Fibroblast of lung (primary cell): ENCODE data around the gene POLA1. TPM values are rescaled to one million over a fixed set of nuclear protein-coding genes. Genes with fewer than 3 reads are reported as not detected.
A peak's percentile ranks its signal among the peaks of the same experiment; 100 is the strongest.

Experiments used
- DNase-seq, 2 donors: peaks; one replicate each; pipeline versions ENCODE4 v3.0.0 to v3.0.0-alpha.2; 2010; ENCODE audit warnings: low read depth in 2 of 2
- H2AFZ ChIP-seq: 2 replicates; pipeline ENCODE4 v1.5.1; 2012; ENCODE audit warnings: low read length, control low read depth, inconsistent platforms
- H3K27ac ChIP-seq: 2 replicates; pipeline ENCODE4 v1.5.1; 2011; ENCODE audit warnings: low read length, control low read depth; ENCODE audit not compliant: insufficient read depth
- H3K27me3 ChIP-seq: 2 replicates; pipeline ENCODE4 v1.5.1; 2011; ENCODE audit warnings: mild to moderate bottlenecking, low read length; ENCODE audit not compliant: control insufficient read depth, insufficient read depth
- H3K36me3 ChIP-seq: 2 replicates; pipeline ENCODE4 v1.5.1; 2011; ENCODE audit warnings: low read length; ENCODE audit not compliant: control insufficient read depth, insufficient read depth
- H3K4me1 ChIP-seq: 2 replicates; pipeline ENCODE4 v1.5.1; 2011; ENCODE audit warnings: low read length; ENCODE audit not compliant: control insufficient read depth, insufficient read depth; ENCODE audit errors: extremely low read depth
- H3K4me2 ChIP-seq: 2 replicates; pipeline ENCODE4 v1.5.1; 2011; ENCODE audit warnings: low read length, control low read depth; ENCODE audit not compliant: insufficient read depth; ENCODE audit errors: extremely low read depth
- H3K4me3 ChIP-seq, 4 experiments: fragments of 200-600 bp in 1 of 4; sonication (generic) in 1 of 4; replicated peaks in 1 of 4; 2 replicates each; pipeline ENCODE4 v1.5.1; 2011 to 2016; ENCODE audit warnings: low read length in 4 of 4, low read depth in 3 of 4, mild to moderate bottlenecking in 3 of 4, control low read depth in 2 of 4, inconsistent platforms in 1 of 4, mixed read lengths in 1 of 4; ENCODE audit not compliant: insufficient read depth in 1 of 4; ENCODE audit errors: control extremely low read depth in 1 of 4
- H3K79me2 ChIP-seq: 2 replicates; pipeline ENCODE4 v1.5.1; 2012; ENCODE audit warnings: mild to moderate bottlenecking, low read length, inconsistent platforms; ENCODE audit not compliant: control insufficient read depth, insufficient read depth
- H3K9ac ChIP-seq: 2 replicates; pipeline ENCODE4 v1.5.1; 2011; ENCODE audit warnings: mild to moderate bottlenecking, low read length, control low read depth; ENCODE audit not compliant: insufficient read depth
- H3K9me3 ChIP-seq: 2 replicates; pipeline ENCODE4 v1.5.1; 2012; ENCODE audit warnings: low read depth, low read length; ENCODE audit not compliant: control insufficient read depth, insufficient read depth
- H4K20me1 ChIP-seq: 2 replicates; pipeline ENCODE4 v1.5.1; 2011; ENCODE audit warnings: low read length; ENCODE audit not compliant: control insufficient read depth, insufficient read depth; ENCODE audit errors: extremely low read depth
- EZH2 ChIP-seq: IDR thresholded peaks from 2 replicates; pipeline ENCODE4 v1.5.1; 2012; ENCODE audit warnings: low read length, control low read depth, mild to moderate bottlenecking; ENCODE audit errors: missing control alignments
- polyA plus RNA-seq, 2 donors: library from polyadenylated mRNA; depleted of rRNA in 1 of 2; stranded (reverse) in 1 of 2; unstranded in 1 of 2; fragments of >200 nt; gene quantifications; 2 replicates each; pipeline ENCODE4 v1.2.1, GENCODE V29; 2011 to 2012; ENCODE audit warnings: missing spikeins in 1 of 2
- total RNA-seq: library from RNA; depleted of rRNA; stranded (reverse); fragments of >200 nt; gene quantifications from 2 replicates; pipeline ENCODE4 v1.2.1, GENCODE V29; 2014
- TF ChIP-seq, protein P1 (sequence below), 2 donors: IDR thresholded peaks in 1 of 2; conservative IDR thresholded peaks in 1 of 2; 1 replicate in 1 of 2; 2 replicates in 1 of 2; pipeline ENCODE4 v1.5.1; 2011 to 2012; ENCODE audit warnings: low read length in 2 of 2, control low read depth in 1 of 2, inconsistent platforms in 1 of 2, low read depth in 1 of 2, mild to moderate bottlenecking in 1 of 2

Gene POLA1
- total and polyA plus RNA-seq, 2 donors (not counting 1 experiment from before 2014, with no cell fraction given), result 1.7 to 9.2 TPM

DNA sequence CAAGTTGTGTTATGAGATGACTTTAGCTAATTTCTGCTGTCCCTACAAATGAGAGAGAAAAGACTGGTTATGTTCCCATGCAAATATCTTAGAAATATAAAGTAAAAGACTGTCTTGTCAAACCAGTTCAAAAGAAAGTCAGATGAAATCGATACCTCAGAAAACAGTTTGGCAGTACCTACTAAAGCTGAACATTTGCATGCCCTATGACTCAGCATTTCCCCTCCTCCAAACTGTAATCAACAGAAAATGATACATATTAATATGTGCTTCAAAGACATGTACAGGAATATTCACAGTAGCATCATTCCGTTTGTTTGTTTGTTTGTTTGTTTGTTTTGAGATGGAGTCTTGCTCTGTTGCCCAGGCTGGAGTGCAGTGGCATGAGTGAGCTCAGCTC, 231.7 kb downstream of the POLA1 start:
- no peak overlapping the region for H3K27ac ChIP-seq
- H3K9ac ChIP-seq, result no peak overlapping the region
- no peak overlapping the region for H3K4me3 ChIP-seq
- H3K4me2 ChIP-seq, result no peak overlapping the region
- H2AFZ ChIP-seq, result no peak overlapping the region
- TF ChIP-seq, protein P1, sequence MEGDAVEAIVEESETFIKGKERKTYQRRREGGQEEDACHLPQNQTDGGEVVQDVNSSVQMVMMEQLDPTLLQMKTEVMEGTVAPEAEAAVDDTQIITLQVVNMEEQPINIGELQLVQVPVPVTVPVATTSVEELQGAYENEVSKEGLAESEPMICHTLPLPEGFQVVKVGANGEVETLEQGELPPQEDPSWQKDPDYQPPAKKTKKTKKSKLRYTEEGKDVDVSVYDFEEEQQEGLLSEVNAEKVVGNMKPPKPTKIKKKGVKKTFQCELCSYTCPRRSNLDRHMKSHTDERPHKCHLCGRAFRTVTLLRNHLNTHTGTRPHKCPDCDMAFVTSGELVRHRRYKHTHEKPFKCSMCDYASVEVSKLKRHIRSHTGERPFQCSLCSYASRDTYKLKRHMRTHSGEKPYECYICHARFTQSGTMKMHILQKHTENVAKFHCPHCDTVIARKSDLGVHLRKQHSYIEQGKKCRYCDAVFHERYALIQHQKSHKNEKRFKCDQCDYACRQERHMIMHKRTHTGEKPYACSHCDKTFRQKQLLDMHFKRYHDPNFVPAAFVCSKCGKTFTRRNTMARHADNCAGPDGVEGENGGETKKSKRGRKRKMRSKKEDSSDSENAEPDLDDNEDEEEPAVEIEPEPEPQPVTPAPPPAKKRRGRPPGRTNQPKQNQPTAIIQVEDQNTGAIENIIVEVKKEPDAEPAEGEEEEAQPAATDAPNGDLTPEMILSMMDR (conservative IDR thresholded peaks at IDR 0.05 in 1 of 2, IDR thresholded peaks at IDR 0.05 in 1 of 2; ENCODE audit: low read depth in 1 of 2, low read length in 2 of 2), result no peak
- no peak for TF ChIP-seq EZH2
- H3K79me2 ChIP-seq, result no peaks in the 10 kb centered on the region
- no peaks in the 10 kb centered on the region for H3K36me3 ChIP-seq
- no peaks in the 10 kb centered on the region for H3K9me3 ChIP-seq
- no peaks in the 10 kb centered on the region for H3K27me3 ChIP-seq
- H4K20me1 ChIP-seq, result no peaks in the 10 kb centered on the region
- H3K4me1 ChIP-seq, result no peaks in the 10 kb centered on the region
- DNase-seq, result peak in 1 of 2 donors; percentile 34

DNA sequence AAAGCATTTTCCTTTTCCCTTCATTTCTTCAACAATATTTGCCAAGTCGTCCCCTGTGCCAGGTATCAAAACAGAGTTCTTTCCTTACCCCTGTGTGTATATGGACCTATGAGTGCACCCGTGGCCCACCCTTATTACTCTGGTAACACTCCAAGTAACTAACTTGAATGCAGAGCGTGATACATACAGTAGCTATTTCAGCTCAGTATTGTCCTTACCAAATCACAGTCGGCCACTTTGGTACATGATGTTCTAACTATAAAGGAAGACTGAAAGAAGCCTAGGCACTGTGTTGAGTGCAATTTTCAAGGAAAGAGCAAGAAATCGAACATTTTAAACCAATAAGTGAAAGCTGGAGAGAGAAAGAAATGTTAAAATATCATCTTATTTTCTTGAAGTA, 233.7 kb downstream of the POLA1 start:
- H3K36me3 ChIP-seq, result no peaks in the 10 kb centered on the region
- H3K27me3 ChIP-seq, result no peaks in the 10 kb centered on the region
- H3K4me2 ChIP-seq, result no peak overlapping the region
- TF ChIP-seq EZH2, result no peak
- TF ChIP-seq, protein P1 (conservative IDR thresholded peaks at IDR 0.05 in 1 of 2, IDR thresholded peaks at IDR 0.05 in 1 of 2; ENCODE audit: low read depth in 1 of 2, low read length in 2 of 2), result no peak
- DNase-seq, result no peak
- no peak overlapping the region for H3K9ac ChIP-seq
- no peaks in the 10 kb centered on the region for H4K20me1 ChIP-seq
- H2AFZ ChIP-seq, result no peak overlapping the region
- H3K9me3 ChIP-seq, result no peaks in the 10 kb centered on the region
- H3K79me2 ChIP-seq, result no peaks in the 10 kb centered on the region
- H3K4me3 ChIP-seq, result no peak overlapping the region
- H3K27ac ChIP-seq, result no peak overlapping the region
- H3K4me1 ChIP-seq, result no peaks in the 10 kb centered on the region

DNA sequence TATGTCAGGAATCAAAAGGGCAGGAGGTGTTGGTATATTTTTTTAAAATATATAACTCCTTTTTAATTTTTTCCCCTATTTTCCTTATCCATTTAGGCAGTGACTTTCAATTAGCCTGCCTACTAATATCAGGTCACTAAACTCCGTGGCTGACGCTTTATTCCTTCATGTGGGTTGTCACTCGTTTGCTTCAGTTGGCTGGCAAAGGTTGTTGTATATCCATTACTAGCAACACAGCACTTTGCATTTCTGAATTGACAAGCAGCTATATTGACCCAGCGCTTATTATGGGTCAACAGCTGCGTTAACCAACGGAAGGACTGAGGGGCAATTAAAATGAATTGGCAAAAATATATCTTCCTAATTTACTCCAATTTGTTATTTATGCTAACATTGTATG, 234.4 kb downstream of the POLA1 start:
- TF ChIP-seq, protein P1 (conservative IDR thresholded peaks at IDR 0.05 in 1 of 2, IDR thresholded peaks at IDR 0.05 in 1 of 2; ENCODE audit: low read depth in 1 of 2, low read length in 2 of 2), result no peak
- TF ChIP-seq EZH2, result no peak
- Histone ChIP-seq H3K4me1 (no peaks in the 10 kb centered on the region), H2AFZ (no peak overlapping the region), H3K4me2 (no peak overlapping the region), H3K79me2 (no peaks in the 10 kb centered on the region), H3K27me3 (no peaks in the 10 kb centered on the region), H3K27ac (no peak overlapping the region), H3K36me3 (no peaks in the 10 kb centered on the region), H3K4me3 (no peak overlapping the region), H4K20me1 (no peaks in the 10 kb centered on the region), H3K9me3 (no peaks in the 10 kb centered on the region), H3K9ac (no peak overlapping the region)
- no peak for DNase-seq
